Cerebellar nuclear complex (tissue), 1 donor: ENCODE measurements around the gene GYPE.
"Not testable (repeated sequence)": the region's sequence is repeated elsewhere in the genome, so short reads cannot be mapped to it uniquely, and the experiment has no call there.

Experiments used
- DNase-seq, 2 experiments: peaks; one replicate each; lab custom pipeline; 2025; lab: John Stamatoyannopoulos, UW

The GYPE gene

DNA sequence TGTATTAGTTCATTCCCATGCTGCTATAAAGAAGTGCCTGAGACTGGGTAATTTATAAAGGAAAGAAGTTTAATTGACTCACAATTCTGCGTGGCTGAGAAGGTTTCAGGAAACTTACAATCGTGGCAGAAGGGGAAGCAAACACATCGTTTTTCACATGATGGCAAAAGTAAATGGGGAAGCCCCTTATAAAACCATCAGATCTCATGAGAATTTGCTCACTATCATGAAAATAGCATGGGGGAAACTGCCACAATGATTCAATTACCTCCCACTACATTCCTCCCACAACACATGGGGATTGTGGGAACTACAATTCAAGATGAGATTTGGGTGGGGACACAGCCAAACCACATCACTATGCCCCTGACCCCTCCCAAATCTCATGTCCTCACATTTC lies 35.4 kb downstream of the GYPE start:
- not testable (repeated sequence) for DNase-seq

DNA sequence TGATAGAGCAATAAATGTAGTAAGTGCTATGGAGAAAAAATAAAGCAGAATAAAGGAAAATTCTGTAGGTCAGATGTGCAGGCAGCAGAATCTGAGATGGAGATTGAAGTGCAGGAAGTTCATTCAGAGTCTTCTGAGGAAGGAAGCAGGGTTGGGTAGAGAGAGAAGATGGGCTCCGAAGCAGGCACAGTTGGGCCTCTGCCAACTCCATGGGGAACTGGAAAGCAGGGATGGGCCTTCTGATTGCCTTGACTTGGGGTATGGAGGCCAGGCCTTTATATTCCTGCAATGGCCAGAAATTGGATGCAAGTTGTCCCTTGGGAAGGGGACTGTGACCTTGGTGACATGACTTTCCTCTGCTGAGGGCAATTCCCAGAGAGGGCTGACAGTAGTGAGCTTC lies 42.6 kb downstream of the GYPE start:
- not testable (repeated sequence) for DNase-seq

DNA sequence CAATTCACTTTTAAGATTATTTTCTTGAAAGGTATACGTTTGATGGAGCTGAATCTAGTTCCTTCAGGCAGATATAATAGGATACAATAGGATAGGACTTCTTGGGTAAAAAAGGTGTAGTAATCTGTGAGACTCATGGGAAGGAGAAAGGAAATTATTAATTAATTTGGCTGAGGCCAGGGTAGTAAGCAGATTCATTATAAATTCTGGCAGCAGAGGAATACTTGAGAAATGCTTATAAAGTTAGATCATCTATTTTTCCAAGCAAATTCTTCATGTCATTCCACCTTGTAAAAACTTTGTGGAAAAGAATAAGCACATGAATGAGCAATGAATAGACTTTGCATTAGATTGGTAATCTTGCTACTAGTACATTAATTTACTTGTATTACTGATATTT lies 46.9 kb downstream of the GYPE start:
- DNase-seq = no peak

DNA sequence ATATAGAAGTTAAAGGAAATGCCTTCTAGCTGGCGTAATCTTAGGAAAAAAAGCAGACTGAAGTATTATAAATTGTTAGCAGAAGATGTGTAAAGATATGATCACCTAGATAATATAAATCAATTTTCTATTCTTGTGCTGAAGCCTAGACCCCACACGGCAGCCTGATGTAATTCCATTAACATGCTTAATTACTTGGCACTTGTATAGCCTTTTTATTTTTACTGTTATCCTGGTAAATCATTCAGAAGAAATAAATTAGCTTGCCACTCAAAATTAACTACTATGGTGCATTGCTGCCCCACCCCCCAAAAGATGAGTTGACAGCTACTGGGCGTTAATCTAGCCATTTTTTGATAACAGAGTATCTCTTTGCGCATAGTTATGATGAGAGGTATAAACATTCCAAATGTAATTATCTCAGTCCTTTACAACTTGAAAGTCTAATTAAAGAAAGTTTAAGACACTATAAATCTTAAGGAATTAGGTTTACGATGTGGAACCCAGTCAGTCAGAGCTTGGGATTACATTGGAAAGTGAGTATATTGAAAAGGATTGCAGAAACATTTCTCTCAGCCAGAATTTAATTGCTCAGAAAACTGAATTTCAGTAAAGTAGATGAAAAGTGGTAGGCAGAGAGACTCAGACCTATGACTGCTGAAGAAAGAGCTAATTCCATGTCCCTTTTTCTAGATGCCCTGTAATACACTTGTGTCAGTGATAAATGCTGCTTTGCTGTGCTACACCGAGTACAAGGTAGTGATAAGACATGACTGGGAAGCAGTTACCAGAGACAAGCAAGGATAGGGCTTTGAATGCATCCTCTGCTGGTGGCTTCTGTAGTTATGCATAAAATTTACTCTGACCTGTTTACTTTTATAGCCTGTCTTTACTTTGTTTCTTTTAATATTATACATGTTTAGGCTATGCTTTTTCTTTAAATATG lies 47.7 kb downstream of the GYPE start:
- not testable (repeated sequence) for DNase-seq

DNA sequence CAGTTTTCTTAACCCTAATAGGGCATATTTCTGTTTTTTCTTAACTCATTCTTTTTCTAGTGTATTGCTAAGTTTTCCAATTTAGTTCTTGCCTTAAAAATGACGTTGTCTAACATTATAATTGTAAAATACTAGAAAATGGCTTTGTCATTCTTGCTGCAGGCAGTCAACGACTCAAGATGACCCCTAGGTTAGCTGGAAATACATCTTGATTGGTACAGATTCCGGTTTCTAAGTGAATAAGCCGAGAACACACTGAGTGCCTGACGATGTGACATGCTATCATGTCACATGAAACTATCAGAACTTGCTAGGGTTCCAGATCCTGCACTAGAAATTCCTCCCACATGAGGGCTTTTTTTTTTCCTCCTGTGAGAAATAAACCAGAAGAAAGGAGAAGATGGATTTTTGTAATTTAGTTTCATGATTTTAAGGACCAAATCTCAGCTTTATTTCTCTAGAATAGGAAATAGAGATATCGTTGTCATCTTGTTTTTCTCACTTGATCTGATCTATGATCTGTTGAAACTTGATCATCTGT lies 49.3 kb downstream of the GYPE start:
- not testable (repeated sequence) for DNase-seq

DNA sequence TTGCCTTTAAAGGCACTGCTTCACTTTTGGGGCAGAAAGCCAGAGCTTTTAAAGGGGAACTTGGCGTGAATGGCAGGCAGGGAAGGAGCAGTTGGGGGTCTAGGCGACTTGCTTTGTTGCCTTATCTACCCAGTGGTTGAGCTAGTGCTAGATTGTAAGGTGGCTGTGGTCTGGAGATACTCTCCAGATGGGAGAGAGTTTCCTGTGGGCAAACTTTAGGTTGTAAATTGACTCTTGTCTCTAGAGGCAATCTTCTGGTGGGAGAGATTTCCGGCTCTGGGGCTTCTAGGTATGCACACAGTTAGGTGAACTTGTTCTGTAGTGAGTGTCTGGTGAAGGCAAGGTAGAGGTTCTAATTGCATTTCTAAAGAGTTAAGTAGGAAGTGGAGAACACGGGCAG lies 50.7 kb downstream of the GYPE start:
- DNase-seq = not testable (repeated sequence)

DNA sequence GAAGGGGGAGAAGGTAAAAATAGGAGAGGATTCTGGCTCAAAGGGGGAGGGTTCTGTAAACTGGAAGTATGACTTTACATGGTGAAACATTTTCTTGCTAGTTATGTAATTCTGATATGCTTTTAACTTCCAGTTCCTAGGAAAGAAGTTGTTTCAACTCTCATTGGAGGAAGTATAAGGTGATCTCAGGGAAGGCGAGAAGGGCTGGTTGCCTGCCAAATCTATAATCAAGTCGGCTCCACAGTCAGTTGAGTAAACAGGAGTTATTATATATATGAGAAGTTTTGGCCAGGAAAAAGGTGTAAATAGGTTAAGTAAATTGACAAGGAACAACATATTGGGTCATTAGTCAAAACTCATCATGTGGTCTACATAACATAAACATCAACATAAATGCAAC lies 56.1 kb downstream of the GYPE start:
- DNase-seq = not testable (repeated sequence)

DNA sequence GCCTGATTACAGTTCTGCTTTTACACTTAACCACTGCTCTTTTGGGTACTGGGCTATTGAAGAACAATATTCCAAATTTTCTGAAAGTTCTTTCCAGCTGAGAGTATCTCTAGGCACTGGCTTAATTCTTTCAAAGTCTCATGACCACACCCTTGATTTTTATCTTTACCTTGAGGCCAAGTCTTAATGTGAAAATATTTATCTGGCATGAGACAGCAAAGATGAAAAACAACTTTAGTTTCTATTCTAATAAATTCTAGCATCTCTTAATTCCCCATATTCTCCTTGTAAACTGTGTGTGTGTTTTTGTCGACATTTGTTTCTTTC lies 61.9 kb downstream of the GYPE start:
- not testable (repeated sequence) for DNase-seq

DNA sequence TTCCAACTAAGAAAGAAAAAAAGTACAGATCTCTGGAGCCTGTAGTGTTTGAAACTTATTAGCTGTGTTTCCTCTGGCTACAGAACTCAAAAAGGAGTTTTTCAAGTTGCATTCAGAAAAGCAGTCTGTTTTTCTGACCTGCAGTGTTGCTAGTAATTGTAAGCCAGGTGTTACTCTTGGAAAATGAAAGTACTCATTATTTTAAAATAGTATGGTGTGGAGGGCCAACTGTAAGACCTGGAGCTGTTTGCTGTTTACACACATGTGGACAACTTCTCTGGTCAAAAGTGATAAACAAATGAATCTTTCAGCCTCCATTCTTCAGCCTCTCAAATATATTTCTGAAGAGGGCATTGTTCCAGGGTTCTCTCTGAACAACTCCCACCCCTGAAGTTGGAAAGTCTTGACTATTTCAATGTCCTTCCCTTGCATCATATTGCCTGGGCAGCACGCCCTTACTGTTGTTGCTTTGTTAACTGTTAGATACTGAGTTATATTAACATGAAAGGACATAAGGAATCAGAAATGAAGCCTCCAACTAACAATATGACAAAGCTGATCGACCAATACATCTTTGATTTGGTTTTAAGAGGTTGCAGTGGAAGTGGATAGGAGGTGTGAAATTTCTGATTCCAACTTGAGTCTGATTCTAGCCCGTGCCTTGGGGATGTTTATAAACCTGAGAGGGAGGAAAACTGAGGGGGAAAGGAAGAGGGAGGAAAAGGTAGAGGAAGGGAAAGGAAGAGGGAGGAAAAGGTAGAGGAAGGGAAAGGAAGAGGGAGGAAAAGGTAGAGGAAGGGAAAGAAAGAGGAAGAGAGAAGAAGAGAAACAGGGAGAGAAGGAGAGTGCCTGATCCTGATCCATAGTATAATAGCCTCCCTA lies 62.5 kb downstream of the GYPE start:
- DNase-seq = not testable (repeated sequence)

DNA sequence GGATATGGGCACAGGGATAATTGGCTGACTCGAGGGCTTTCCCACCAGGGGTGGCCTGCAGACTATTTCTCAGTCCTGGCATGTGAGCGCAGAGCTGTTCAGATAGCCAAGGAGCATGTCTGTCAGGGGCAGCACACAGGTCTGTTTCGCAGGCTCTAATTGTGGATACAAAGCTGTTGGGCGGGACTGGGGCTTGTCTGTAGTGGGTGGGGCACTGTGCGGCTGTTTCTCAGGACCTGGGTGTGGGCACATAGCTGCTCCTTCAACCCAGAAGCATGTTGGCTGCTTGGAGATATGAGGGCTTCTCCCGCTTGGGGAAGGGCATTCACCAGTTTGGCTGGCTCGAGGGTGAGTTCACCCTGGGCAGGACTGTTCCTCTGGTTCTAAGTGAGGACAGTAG lies 65.9 kb downstream of the GYPE start:
- not testable (repeated sequence) for DNase-seq

DNA sequence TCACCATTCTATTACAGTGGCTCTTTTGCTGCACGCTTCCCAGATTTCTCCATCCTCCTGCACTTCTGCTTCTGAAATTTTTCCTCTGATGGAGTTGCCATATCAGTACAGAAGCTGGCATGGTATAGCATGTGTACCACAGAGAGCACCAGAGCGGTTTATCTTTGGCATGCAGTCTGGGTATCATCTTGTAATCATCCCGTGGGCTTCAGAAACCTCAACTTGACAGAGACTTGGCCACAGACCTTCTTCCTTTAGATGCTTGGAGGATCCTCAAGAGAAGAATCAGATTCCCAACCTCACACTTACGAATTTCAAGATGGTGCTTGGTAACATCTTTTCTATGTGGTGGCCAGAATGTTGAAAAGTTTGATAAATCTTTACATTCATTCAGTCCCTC lies 71.2 kb downstream of the GYPE start:
- DNase-seq = not testable (repeated sequence)

DNA sequence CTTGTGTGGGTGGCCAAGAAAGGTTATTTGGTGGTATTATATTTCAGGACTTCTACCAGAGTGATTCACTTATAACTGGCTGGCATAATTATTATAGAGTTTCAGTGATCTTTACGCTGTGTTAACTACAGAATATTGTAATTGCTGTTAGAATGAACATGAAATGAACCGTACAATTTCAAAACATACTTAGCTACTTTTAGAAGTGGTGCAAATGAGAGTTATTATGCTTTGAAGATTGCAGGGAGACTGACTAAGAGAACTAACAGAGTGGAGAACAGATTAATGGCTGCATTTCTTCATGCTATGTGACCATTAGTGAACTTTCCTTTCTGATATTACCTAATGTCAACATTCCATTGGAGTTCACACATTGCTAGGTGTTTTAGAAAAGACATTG lies 71.7 kb downstream of the GYPE start:
- DNase-seq = not testable (repeated sequence)

DNA sequence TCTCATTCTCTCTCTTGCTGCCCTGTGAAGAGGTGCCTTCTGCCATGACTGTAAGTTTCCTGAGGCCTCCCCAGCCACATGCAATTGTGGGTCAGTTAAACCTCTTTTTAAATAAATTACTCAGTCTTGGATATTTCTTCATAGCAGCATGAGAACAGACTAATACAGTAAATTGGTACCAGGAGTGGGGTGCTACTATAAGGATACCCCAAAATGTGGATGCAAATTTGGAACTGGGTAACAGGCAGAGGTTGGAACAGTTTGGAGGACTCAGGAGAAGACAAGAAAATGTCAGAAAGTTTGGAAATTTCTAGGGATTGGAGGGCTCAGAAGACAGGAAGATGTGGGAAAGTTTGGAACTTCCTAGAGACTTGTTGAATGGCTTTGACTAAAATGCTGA lies 74.8 kb downstream of the GYPE start:
- not testable (repeated sequence) for DNase-seq

DNA sequence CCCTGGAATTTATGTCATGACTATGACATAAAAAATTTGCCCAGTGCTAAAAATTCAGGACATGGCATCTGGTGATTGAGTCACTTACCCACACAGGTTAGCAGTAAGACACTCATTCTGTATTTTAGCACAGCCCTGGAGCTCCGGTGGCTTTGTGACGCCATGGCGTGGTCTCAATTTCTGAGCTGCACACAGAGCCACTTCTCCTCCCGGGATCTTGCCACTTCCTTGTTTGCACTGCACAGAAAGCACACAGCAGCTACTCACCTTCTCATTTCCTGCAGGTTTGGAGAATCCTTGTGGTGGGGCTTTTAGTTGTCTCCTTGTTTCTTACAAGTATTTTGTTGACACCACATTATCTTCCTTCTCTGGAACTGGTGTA lies 76.1 kb downstream of the GYPE start:
- not testable (repeated sequence) for DNase-seq
